Ishikawa (cell line): Measurements from ENCODE around the gene ZBTB38.

Experiments
- CREB1 ChIP-seq: IDR thresholded peaks from 2 replicates; pipeline ENCODE4 v1.6.1; 2012; ENCODE audit warnings: low read depth
- EGR1 ChIP-seq: IDR thresholded peaks from 2 replicates; pipeline ENCODE4 v1.6.1; 2012
- EP300 ChIP-seq: IDR thresholded peaks from 2 replicates; pipeline ENCODE4 v1.6.1; 2012; ENCODE audit warnings: borderline replicate concordance
- FOXM1 ChIP-seq: IDR thresholded peaks from 2 replicates; pipeline ENCODE4 v1.6.1; 2012; ENCODE audit warnings: low read depth, borderline replicate concordance
- TCF12 ChIP-seq: IDR thresholded peaks from 2 replicates; pipeline ENCODE4 v1.6.1; 2012; ENCODE audit warnings: low read depth
- YY1 ChIP-seq: IDR thresholded peaks from 2 replicates; pipeline ENCODE4 v1.6.1; 2012; ENCODE audit warnings: low read depth

GRCh38 chr3:141352262-141352984 lies 15.9 kb upstream of the ZBTB38 start:
- TF ChIP-seq TCF12 (no peak), YY1 (no peak), EGR1 (no peak), CREB1 (no peak), FOXM1 (no peak), EP300 (no peak)
